ENCODE measurements around the gene TRMO.
"Not testable (repeated sequence)": the region's sequence is repeated elsewhere in the genome, so short reads cannot be mapped to it uniquely, and the experiment has no call there.

- not testable (repeated sequence) for TF ChIP-seq HNRNPL (IDR thresholded peaks at IDR 0.05; ENCODE audit: low read depth, low read length); CBX2 (IDR thresholded peaks at IDR 0.05; ENCODE audit: insufficient read depth, low read length, poor library complexity, severe bottlenecking); BCL6 (CRISPR knock-in tag; IDR thresholded peaks at IDR 0.05); CTCF (IDR thresholded peaks at IDR 0.05 in 2 of 3, conservative IDR thresholded peaks at IDR 0.05 in 1 of 3; ENCODE audit: insufficient read depth in 2 of 3, low read depth in 1 of 3, low read length in 3 of 3)
Observed at GRCh38 chr9:97945470-97945869, 23.2 kb upstream of the TRMO start.
